Hepatic stellate cell (primary cell): Measurements from ENCODE around the gene CD40.
"Not testable (repeated sequence)": the region's sequence is repeated elsewhere in the genome, so short reads cannot be mapped to it uniquely, and the experiment has no call there.

ENCODE experiments used
- DNase-seq: peaks from one replicate; pipeline ENCODE4 v3.0.0; 2011; ENCODE audit warnings: low spot score

The CD40 gene

GRCh38 chr20:46117704-46118467 lies at the start of gene CD40:
Gene CD40, plus strand, starts transcription at chr20:46118314. Its CDS starts 30 bp downstream, at chr20:46118344.
- peak; percentile 65 for DNase-seq

- DNase-seq: peak; percentile 62
Measured at GRCh38 chr20:46070215-46070900, 47.8 kb upstream of the CD40 start.

- no peak for DNase-seq
Measured at GRCh38 chr20:46071573-46071972, 46.5 kb upstream of the CD40 start.

- no peak for DNase-seq
Measured at GRCh38 chr20:46073024-46073423, 45.1 kb upstream of the CD40 start.

- no peak for DNase-seq
Measured at GRCh38 chr20:46073443-46073842, 44.7 kb upstream of the CD40 start.

- DNase-seq: no peak
Measured at GRCh38 chr20:46074006-46074405, 44.1 kb upstream of the CD40 start.

GRCh38 chr20:46076806-46077205 lies 41.3 kb upstream of the CD40 start:
- no peak for DNase-seq

GRCh38 chr20:46077642-46078305 lies 40.3 kb upstream of the CD40 start:
- DNase-seq: no peak

- DNase-seq: no peak
Measured at GRCh38 chr20:46078954-46079353, 39.2 kb upstream of the CD40 start.

GRCh38 chr20:46081074-46081473 lies 37.0 kb upstream of the CD40 start:
- no peak for DNase-seq

- DNase-seq: no peak
Measured at GRCh38 chr20:46083101-46083500, 35.0 kb upstream of the CD40 start.

- no peak for DNase-seq
Measured at GRCh38 chr20:46083531-46084061, 34.5 kb upstream of the CD40 start.

- no peak for DNase-seq
Measured at GRCh38 chr20:46084805-46085178, 33.3 kb upstream of the CD40 start.

- no peak for DNase-seq
Measured at GRCh38 chr20:46085179-46085851, 32.8 kb upstream of the CD40 start.

GRCh38 chr20:46087161-46087560 lies 31.0 kb upstream of the CD40 start:
- no peak for DNase-seq

GRCh38 chr20:46088409-46089166 lies 29.5 kb upstream of the CD40 start:
- no peak for DNase-seq

- DNase-seq: no peak
Measured at GRCh38 chr20:46089167-46089416, 29.0 kb upstream of the CD40 start.

- peak; percentile 96 for DNase-seq
Measured at GRCh38 chr20:46089417-46090388, 28.4 kb upstream of the CD40 start, which contains the start of gene NCOA5. Gene NCOA5, minus strand, starts transcription at chr20:46089962. Its CDS starts 10,538 bp downstream, at chr20:46079424.

GRCh38 chr20:46091622-46092535 lies 26.2 kb upstream of the CD40 start:
- not testable (repeated sequence) for DNase-seq
